Measurements from ENCODE around the gene IMMP1L. TPM values are rescaled to one million over a fixed set of nuclear protein-coding genes. Genes with fewer than 3 reads are reported as not detected.

Gene IMMP1L
- total RNA-seq, 1 experiment from 2014 or later: 21.1 TPM

DNA sequence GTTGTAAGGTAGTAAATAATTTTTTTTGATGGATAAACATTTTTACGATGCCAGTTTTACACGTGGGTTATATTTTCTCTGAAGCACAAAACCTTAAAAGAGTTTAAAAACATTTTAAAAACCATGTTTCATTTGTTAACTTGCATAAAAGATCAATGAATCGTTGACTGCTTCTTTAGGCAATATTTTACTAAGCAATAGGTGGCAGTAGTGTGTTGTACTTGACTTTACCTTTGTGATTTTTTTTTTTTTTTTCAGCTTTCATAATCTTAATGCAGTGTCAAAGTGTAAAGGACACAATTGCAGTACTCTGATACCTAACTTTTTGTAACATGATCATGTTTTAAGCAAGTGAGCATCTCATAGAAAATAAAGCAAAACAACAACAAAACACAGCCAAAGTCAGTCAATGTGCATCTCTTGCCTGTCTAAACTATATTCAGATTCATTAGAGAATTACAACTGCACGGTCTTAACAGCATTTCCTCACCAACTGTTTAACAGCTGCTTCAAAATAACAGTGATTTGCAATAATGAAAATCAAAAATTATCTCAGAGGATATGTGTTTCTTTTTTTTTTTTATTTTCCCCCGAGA, 112.1 kb downstream of the IMMP1L start:
- no TSS peak for BruUV-seq (replicated peaks)
- TF ChIP-seq POLR2AphosphoS5 (IDR thresholded peaks at IDR 0.05; ENCODE audit: low read depth, low read length) (no peak), SIN3A (IDR thresholded peaks at IDR 0.05; ENCODE audit: borderline replicate concordance, insufficient read depth, low read depth, low read length) (no peak), CTCF (IDR thresholded peaks at IDR 0.05) (peak; percentile 61; the same call in 1 of the 2 replicates)
- TF ChIP-seq, protein P1, sequence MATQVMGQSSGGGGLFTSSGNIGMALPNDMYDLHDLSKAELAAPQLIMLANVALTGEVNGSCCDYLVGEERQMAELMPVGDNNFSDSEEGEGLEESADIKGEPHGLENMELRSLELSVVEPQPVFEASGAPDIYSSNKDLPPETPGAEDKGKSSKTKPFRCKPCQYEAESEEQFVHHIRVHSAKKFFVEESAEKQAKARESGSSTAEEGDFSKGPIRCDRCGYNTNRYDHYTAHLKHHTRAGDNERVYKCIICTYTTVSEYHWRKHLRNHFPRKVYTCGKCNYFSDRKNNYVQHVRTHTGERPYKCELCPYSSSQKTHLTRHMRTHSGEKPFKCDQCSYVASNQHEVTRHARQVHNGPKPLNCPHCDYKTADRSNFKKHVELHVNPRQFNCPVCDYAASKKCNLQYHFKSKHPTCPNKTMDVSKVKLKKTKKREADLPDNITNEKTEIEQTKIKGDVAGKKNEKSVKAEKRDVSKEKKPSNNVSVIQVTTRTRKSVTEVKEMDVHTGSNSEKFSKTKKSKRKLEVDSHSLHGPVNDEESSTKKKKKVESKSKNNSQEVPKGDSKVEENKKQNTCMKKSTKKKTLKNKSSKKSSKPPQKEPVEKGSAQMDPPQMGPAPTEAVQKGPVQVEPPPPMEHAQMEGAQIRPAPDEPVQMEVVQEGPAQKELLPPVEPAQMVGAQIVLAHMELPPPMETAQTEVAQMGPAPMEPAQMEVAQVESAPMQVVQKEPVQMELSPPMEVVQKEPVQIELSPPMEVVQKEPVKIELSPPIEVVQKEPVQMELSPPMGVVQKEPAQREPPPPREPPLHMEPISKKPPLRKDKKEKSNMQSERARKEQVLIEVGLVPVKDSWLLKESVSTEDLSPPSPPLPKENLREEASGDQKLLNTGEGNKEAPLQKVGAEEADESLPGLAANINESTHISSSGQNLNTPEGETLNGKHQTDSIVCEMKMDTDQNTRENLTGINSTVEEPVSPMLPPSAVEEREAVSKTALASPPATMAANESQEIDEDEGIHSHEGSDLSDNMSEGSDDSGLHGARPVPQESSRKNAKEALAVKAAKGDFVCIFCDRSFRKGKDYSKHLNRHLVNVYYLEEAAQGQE (IDR thresholded peaks at IDR 0.05; ENCODE audit: insufficient read depth in 1 of 2, low read depth in 2 of 2, low read length in 1 of 2): no peak
- POLR2A ChIA-PET: no interaction called here
- in situ Hi-C loops (cut with HindIII; ENCODE audit: low pct_unique_long_range_greater_than_20kb, low sequenced_read_pairs) (no loop called here), intact Hi-C loops (cut with micrococcal nuclease; ENCODE audit: unreplicated experiment) (loop anchor here (2.0 kb wide), 1 partner anchor 473 kb away; no protein-coding TSS in a partner anchor)
- no peaks in the 10 kb centered on the region for H3K9me3 ChIP-seq (ENCODE audit: control insufficient read depth, insufficient read depth, low read depth, low read length)
- H3K4me1 ChIP-seq (ENCODE audit: control insufficient read depth, insufficient read depth, low read length): no peaks in the 10 kb centered on the region
- no peaks in the 10 kb centered on the region for H3K27me3 ChIP-seq (ENCODE audit: control insufficient read depth, insufficient read depth, low read length)
- no peak overlapping the region for H3K27ac ChIP-seq (ENCODE audit: low read length)
- CTCF ChIA-PET: interaction anchor here (0.6 to 0.7 kb wide), 5 partner anchors 61 to 861 kb away, joined by 4 to 9 read pairs (median 6); no protein-coding TSS in a partner anchor
- H3K4me3 ChIP-seq (ENCODE audit: low read depth in 2 of 2, low read length in 2 of 2): no peak overlapping the region
- ATAC-seq (no peak), DNase-seq (ENCODE audit: low read depth, low spot score) (no peak)
- H3K36me3 ChIP-seq (ENCODE audit: control insufficient read depth, insufficient read depth, low read length): no peaks in the 10 kb centered on the region

DNA sequence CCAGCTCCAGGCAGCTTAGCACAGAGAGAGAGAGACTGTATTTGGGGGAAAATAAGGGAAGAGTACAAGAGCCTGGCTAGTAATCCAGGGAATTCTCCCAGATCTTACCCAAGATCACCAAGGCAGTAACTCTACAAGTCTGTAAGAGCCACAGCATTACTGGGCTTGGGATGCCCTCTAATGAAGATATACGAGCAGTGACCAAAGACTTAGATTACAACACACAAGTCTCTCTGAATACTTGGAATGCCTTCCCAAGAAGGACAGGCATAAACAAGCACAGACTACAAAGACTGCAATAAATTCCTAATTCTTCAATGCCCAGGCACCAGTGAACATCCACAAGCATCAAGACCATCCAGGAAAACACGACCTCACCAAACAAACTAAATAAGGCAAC, 122.0 kb downstream of the IMMP1L start:
- in situ Hi-C loops (cut with HindIII; ENCODE audit: low pct_unique_long_range_greater_than_20kb, low sequenced_read_pairs) (no loop called here), intact Hi-C loops (cut with micrococcal nuclease; ENCODE audit: unreplicated experiment) (no loop called here)
- no peak overlapping the region for H3K27ac ChIP-seq (ENCODE audit: low read length)
- H3K27me3 ChIP-seq (ENCODE audit: control insufficient read depth, insufficient read depth, low read length): no peaks in the 10 kb centered on the region
- H3K4me3 ChIP-seq (ENCODE audit: low read depth in 2 of 2, low read length in 2 of 2): no peak overlapping the region
- ChIA-PET POLR2A (no interaction called here), CTCF (no interaction called here)
- no peak for TF ChIP-seq TCF7L2 (IDR thresholded peaks at IDR 0.05; ENCODE audit: low read depth, low read length)
- TF ChIP-seq, protein P1 (IDR thresholded peaks at IDR 0.05; ENCODE audit: insufficient read depth in 1 of 2, low read depth in 2 of 2, low read length in 1 of 2): no peak
- no TSS peak for BruUV-seq (replicated peaks)
- ATAC-seq (no peak), DNase-seq (ENCODE audit: low read depth, low spot score) (no peak)
- no peaks in the 10 kb centered on the region for H3K4me1 ChIP-seq (ENCODE audit: control insufficient read depth, insufficient read depth, low read length)
- no peaks in the 10 kb centered on the region for H3K36me3 ChIP-seq (ENCODE audit: control insufficient read depth, insufficient read depth, low read length)
- H3K9me3 ChIP-seq (ENCODE audit: control insufficient read depth, insufficient read depth, low read depth, low read length): no peaks in the 10 kb centered on the region

All from Panc1 (cell line).